Muscle layer of colon (tissue), 2 donors: ENCODE results near the gene RPL12.

Source experiments
- H3K27ac ChIP-seq: one replicate; pipeline ENCODE4 v1.7.0; 2013; ENCODE audit warnings: low read depth, mild to moderate bottlenecking, low read length, moderate library complexity
- H3K27me3 ChIP-seq, 2 donors: one replicate each; pipeline ENCODE4 v1.7.0; 2013; ENCODE audit warnings: low read length in 2 of 2, mild to moderate bottlenecking in 2 of 2; ENCODE audit not compliant: insufficient read depth in 2 of 2, control insufficient read depth in 1 of 2
- H3K36me3 ChIP-seq: one replicate; pipeline ENCODE4 v1.7.0; 2013; ENCODE audit warnings: mild to moderate bottlenecking, low read length; ENCODE audit not compliant: insufficient read depth
- H3K4me1 ChIP-seq: one replicate; pipeline ENCODE4 v1.7.0; 2013; ENCODE audit warnings: mild to moderate bottlenecking, low read length; ENCODE audit not compliant: insufficient read depth
- H3K4me3 ChIP-seq, 2 donors: one replicate each; pipeline ENCODE4 v1.7.0; 2013; ENCODE audit warnings: low read length in 2 of 2, low read depth in 1 of 2, mild to moderate bottlenecking in 1 of 2, moderate library complexity in 1 of 2
- H3K9ac ChIP-seq: one replicate; pipeline ENCODE4 v1.7.0; 2013; ENCODE audit warnings: low read length
- H3K9me3 ChIP-seq: one replicate; pipeline ENCODE4 v1.7.0; 2013; ENCODE audit warnings: mild to moderate bottlenecking, low read length
- donor health status: abdominal sarcoma.
- donor health status: Adenocarcinoma of cecum.

Gene RPL12

GRCh38 chr9:127448112-127448805 is 2.9 kb downstream of the RPL12 start:
- Histone ChIP-seq H3K27ac (no peak overlapping the region), H3K36me3 (peaks cover 61% of the 10 kb centered on the region), H3K9ac (no peak overlapping the region), H3K4me1 (peaks cover 30% of the 10 kb centered on the region), H3K4me3 (no peak overlapping the region), H3K27me3 (no peaks in the 10 kb centered on the region), H3K9me3 (no peaks in the 10 kb centered on the region)

GRCh38 chr9:127447416-127448111 is 3.6 kb downstream of the RPL12 start:
- Histone ChIP-seq H3K27ac (no peak overlapping the region), H3K4me1 (peaks cover 23% of the 10 kb centered on the region), H3K9ac (no peak overlapping the region), H3K36me3 (peaks cover 66% of the 10 kb centered on the region), H3K27me3 (no peaks in the 10 kb centered on the region), H3K4me3 (no peak overlapping the region), H3K9me3 (no peaks in the 10 kb centered on the region)

- H3K27ac ChIP-seq, result no peak overlapping the region
- H3K4me3 ChIP-seq, result no peak overlapping the region
- H3K9me3 ChIP-seq, result no peaks in the 10 kb centered on the region
- peaks cover 68% of the 10 kb centered on the region for H3K36me3 ChIP-seq
- H3K9ac ChIP-seq, result no peak overlapping the region
- peaks cover 18% of the 10 kb centered on the region for H3K4me1 ChIP-seq
- H3K27me3 ChIP-seq, result no peaks in the 10 kb centered on the region
Observed at GRCh38 chr9:127446713-127447415, 4.3 kb downstream of the RPL12 start.

GRCh38 chr9:127445851-127446712 is 5.1 kb downstream of the RPL12 start:
- no peak overlapping the region for H3K27ac ChIP-seq
- peaks cover 73% of the 10 kb centered on the region for H3K36me3 ChIP-seq

GRCh38 chr9:127444921-127445850 is 6.0 kb downstream of the RPL12 start:
- Histone ChIP-seq H3K4me3 (no peak overlapping the region), H3K9me3 (no peaks in the 10 kb centered on the region), H3K27ac (no peak overlapping the region), H3K27me3 (no peaks in the 10 kb centered on the region), H3K36me3 (peaks cover 81% of the 10 kb centered on the region), H3K4me1 (peaks cover 13% of the 10 kb centered on the region), H3K9ac (no peak overlapping the region)

More at GRCh38 chr9:127445851-127446712, 5.1 kb downstream of the RPL12 start:
- Histone ChIP-seq H3K27me3 (no peaks in the 10 kb centered on the region), H3K9ac (no peak overlapping the region), H3K9me3 (no peaks in the 10 kb centered on the region), H3K4me3 (no peak overlapping the region), H3K4me1 (peaks cover 18% of the 10 kb centered on the region)

GRCh38 chr9:127444283-127444920 is 6.8 kb downstream of the RPL12 start:
- H3K36me3 ChIP-seq, result peaks cover 81% of the 10 kb centered on the region
- H3K27ac ChIP-seq, result no peak overlapping the region

GRCh38 chr9:127438394-127438793 is 12.8 kb downstream of the RPL12 start:
- Histone ChIP-seq H3K9me3 (no peaks in the 10 kb centered on the region), H3K27ac (no peak overlapping the region), H3K36me3 (peaks cover 75% of the 10 kb centered on the region), H3K4me1 (no peaks in the 10 kb centered on the region), H3K4me3 (no peak overlapping the region), H3K9ac (no peak overlapping the region), H3K27me3 (no peaks in the 10 kb centered on the region)

More at GRCh38 chr9:127444283-127444920, 6.8 kb downstream of the RPL12 start:
- Histone ChIP-seq H3K9me3 (no peaks in the 10 kb centered on the region), H3K4me3 (no peak overlapping the region), H3K9ac (no peak overlapping the region), H3K4me1 (peaks cover 6% of the 10 kb centered on the region), H3K27me3 (no peaks in the 10 kb centered on the region)

GRCh38 chr9:127437497-127438264 is 13.5 kb downstream of the RPL12 start:
- no peaks in the 10 kb centered on the region for H3K4me1 ChIP-seq

GRCh38 chr9:127430415-127430814 is 20.8 kb downstream of the RPL12 start:
- Histone ChIP-seq H3K36me3 (peaks cover 38% of the 10 kb centered on the region), H3K9me3 (no peaks in the 10 kb centered on the region), H3K27ac (no peak overlapping the region), H3K27me3 (no peaks in the 10 kb centered on the region), H3K4me1 (peaks cover 13% of the 10 kb centered on the region), H3K9ac (no peak overlapping the region), H3K4me3 (no peak overlapping the region)

More at GRCh38 chr9:127437497-127438264, 13.5 kb downstream of the RPL12 start:
- Histone ChIP-seq H3K27me3 (no peaks in the 10 kb centered on the region), H3K36me3 (peaks cover 71% of the 10 kb centered on the region), H3K9me3 (no peaks in the 10 kb centered on the region), H3K4me3 (no peak overlapping the region), H3K9ac (no peak overlapping the region), H3K27ac (no peak overlapping the region)
